ENCODE measurements around the gene CAVIN1. TPM values are rescaled to one million over a fixed set of nuclear protein-coding genes. Genes with fewer than 3 reads are reported as not detected.
"Not testable (repeated sequence)": the region's sequence is repeated elsewhere in the genome, so short reads cannot be mapped to it uniquely, and the experiment has no call there.

Gene CAVIN1
- polyA plus RNA-seq, 10 donors: 231 to 303 (median 258) TPM

GRCh38 chr17:42407289-42407836, 15.7 kb downstream of the CAVIN1 start:
- peak in 1 of 3 donors; percentile 83 for DNase-seq

- DNase-seq: peak in 1 of 3 donors; percentile 70
These were observed 16.3 kb downstream of the CAVIN1 start for GRCh38 chr17:42406615-42407288.

GRCh38 chr17:42405963-42406495, 17.0 kb downstream of the CAVIN1 start:
- peak in 2 of 3 donors; percentile 75 to 79 for DNase-seq

- no peak for DNase-seq
These were observed 18.0 kb downstream of the CAVIN1 start for GRCh38 chr17:42405076-42405475.

- no peak for DNase-seq
These were observed 18.6 kb downstream of the CAVIN1 start for GRCh38 chr17:42404326-42405055.

GRCh38 chr17:42403150-42403549, 19.9 kb downstream of the CAVIN1 start:
- DNase-seq: no peak

GRCh38 chr17:42402117-42402516, 20.9 kb downstream of the CAVIN1 start:
- DNase-seq: no peak

GRCh38 chr17:42400844-42401375, 22.1 kb downstream of the CAVIN1 start:
- not testable (repeated sequence) for DNase-seq

GRCh38 chr17:42399948-42400843, 22.9 kb downstream of the CAVIN1 start:
- DNase-seq: no peak

GRCh38 chr17:42399121-42399520, 23.9 kb downstream of the CAVIN1 start:
- no peak for DNase-seq

GRCh38 chr17:42395601-42396000, 27.5 kb downstream of the CAVIN1 start:
- not testable (repeated sequence) for DNase-seq

- DNase-seq: no peak
These were observed 28.2 kb downstream of the CAVIN1 start for GRCh38 chr17:42394838-42395237.

GRCh38 chr17:42392692-42393415, 30.2 kb downstream of the CAVIN1 start:
- DNase-seq: no peak

- DNase-seq: not testable (repeated sequence)
These were observed 31.6 kb downstream of the CAVIN1 start for GRCh38 chr17:42391439-42391838.

- DNase-seq: no peak
These were observed 33.2 kb downstream of the CAVIN1 start for GRCh38 chr17:42389899-42390298.

GRCh38 chr17:42389135-42389417, 34.0 kb downstream of the CAVIN1 start:
- no peak for DNase-seq

GRCh38 chr17:42388381-42389134, 34.5 kb downstream of the CAVIN1 start, which contains the start of gene STAT3:
Gene STAT3, minus strand, starts transcription at chr17:42388442. Its CDS starts 39,926 bp downstream, at chr17:42348516.
- peak; percentile 100 for DNase-seq

GRCh38 chr17:42387661-42388380, 35.2 kb downstream of the CAVIN1 start:
- DNase-seq: peak in 1 of 3 donors; percentile 33

All from muscle of back (tissue), 11 donors.